GM23248 (cell line): ENCODE data around the gene ADARB1.

Source experiments
- EZH2 ChIP-seq: fragments of 200-600 bp; sonication (generic); IDR thresholded peaks from 2 replicates; pipeline ENCODE4 v1.6.1; 2018; ENCODE audit warnings: antibody characterized with exemption, mild to moderate bottlenecking; ENCODE audit not compliant: insufficient read depth, poor library complexity, severe bottlenecking
- EZH2phosphoT487 ChIP-seq: fragments of 200-600 bp; sonication (generic); IDR thresholded peaks from 2 replicates; pipeline ENCODE4 v1.6.1; 2018; ENCODE audit warnings: antibody characterized with exemption, moderate library complexity, mild to moderate bottlenecking, low read depth; ENCODE audit not compliant: insufficient read depth

DNA sequence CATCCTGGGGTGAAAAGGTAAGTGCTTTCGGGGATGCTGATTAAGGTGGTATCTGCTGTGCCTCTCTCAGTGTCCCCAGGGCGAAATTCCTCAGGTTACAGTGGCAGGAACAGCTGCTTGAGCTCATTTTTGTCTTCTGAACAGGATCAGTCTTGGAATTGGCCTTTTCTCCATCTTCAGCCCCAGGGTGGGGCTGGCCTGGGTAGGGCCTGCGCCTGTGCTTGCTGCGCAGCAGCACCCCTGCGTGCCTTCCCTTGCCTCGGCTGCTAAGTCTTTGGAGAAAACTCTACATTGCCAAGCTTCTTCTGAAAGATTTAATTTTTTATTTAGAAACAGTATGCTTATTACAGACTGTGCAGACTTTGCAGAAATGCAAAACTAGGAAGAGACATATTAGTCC lies 41.7 kb downstream of the ADARB1 start:
- TF ChIP-seq EZH2phosphoT487 (no peak), EZH2 (no peak)
